ENCODE results near the gene LAMTOR2. TPM values are rescaled to one million over a fixed set of nuclear protein-coding genes. Genes with fewer than 3 reads are reported as not detected.

Gene LAMTOR2
- total RNA-seq, result 100 to 1,000 TPM in 5 of 8 experiments, 10 to 100 TPM in 3; 85.2 to 166 (median 102) TPM

DNA sequence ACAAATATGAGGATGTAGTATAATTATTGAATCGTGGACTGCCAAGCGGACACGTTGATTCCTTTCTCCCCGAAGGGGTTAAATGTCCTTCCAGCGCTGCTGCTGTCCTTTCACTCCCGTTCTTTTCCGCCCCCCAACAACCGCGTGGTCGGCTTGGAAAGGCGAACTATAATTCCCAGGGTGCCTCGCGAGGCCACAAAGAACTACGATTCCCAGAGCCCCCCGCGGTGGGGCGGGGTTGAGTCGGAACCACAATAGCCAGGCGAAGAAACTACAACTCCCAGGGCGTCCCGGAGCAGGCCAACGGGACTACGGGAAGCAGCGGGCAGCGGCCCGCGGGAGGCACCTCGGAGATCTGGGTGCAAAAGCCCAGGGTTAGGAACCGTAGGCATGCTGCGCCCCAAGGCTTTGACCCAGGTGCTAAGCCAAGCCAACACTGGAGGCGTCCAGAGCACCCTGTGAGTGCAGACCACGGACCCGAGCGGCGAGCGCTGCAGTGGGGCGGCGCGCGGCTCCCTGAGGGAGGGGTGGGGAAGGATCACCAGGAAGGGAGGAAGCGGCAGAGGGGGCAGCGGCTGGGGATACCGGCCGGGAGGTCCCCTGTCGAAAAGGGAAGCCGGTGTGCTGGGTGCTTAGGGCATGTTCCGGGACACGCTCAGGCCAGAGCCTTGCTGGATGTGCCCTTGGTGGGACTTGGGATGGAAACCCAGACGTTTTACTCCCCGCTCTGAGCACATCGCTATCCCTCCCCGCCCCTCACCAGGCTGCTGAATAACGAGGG, at the start of gene LAMTOR2:
Gene LAMTOR2 (plus strand): TSS at position 283 of the 781 bp plus-strand sequence. CDS start 108 bp downstream, at position 391.
- H3K4me3 ChIP-seq, result peak within 1 kb of the TSS; percentile 79 to 97 (median 96)
- H3K27ac ChIP-seq, result peak within 1 kb of the TSS; percentile 91 to 95
- peak; percentile 74 to 84 (median 78) for ATAC-seq (replicated peaks in 6 of 8)
- H3K4me1 ChIP-seq (replicated peaks in 1 of 2), result peaks cover 3 to 6% of the 10 kb centered on the region in 2 donors
- 0 to 3% (median 0%) methylated on average over 1 to 28 of the region's 53 CpGs; no CpG with 5 or more reads in 2 of the 10 experiments for WGBS, 10 experiments
- in situ Hi-C loops (cut with MboI; ENCODE audit: low pct_unique_long_range_greater_than_20kb in 2 of 9, low sequenced_read_pairs in 9 of 9, unreplicated experiment in 9 of 9), result no loop called here

DNA sequence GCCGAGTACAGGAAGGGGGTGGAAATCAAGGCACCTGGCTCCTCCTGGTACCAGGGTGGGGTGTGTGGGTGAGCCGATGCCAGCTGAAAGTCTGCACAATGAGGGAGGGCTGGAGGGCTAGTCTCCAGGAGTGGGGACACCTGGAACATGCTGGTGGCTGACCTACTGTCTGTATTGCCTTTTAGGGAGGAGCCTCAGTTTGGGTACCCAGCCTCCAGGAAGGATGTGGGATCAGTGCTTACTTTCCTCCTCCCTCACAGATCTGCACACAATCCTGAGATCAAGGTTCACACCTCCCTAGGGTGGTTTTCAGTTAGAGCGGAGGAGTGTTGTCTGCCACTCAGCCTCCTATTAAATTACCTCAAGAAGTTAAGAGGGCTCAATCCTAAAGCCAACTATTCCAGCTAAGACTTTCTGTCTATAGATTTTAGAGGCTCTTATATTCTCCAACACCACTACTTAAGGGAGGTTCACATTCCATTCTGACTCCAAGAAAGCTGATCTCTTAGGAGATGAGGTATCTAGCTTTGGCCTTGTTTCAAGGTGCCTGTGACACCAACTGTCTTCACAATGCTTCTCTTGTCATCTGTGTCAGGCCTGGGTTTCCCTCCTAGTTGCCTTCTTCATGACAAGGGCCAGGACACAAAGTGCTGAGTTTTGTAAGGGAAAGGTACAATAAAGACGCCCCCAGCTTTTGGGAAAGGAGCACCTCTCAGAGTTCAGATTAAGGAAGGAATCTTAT, 49.6 kb upstream of the LAMTOR2 start:
- in situ Hi-C loops (cut with MboI; ENCODE audit: low pct_unique_long_range_greater_than_20kb in 2 of 9, low sequenced_read_pairs in 9 of 9, unreplicated experiment in 9 of 9), result no loop called here
- WGBS, 10 experiments, result 63 to 100% (median 85%) methylated on average over 1 to 2 of the region's 4 CpGs; no CpG with 5 or more reads in 4 of the 10 experiments
- ATAC-seq (replicated peaks in 6 of 8), result no peak
- peaks cover 3 to 4% of the 10 kb centered on the region in 2 donors for H3K4me1 ChIP-seq (replicated peaks in 1 of 2)
- no peak overlapping the region for H3K27ac ChIP-seq
- H3K4me3 ChIP-seq, result no peak overlapping the region

DNA sequence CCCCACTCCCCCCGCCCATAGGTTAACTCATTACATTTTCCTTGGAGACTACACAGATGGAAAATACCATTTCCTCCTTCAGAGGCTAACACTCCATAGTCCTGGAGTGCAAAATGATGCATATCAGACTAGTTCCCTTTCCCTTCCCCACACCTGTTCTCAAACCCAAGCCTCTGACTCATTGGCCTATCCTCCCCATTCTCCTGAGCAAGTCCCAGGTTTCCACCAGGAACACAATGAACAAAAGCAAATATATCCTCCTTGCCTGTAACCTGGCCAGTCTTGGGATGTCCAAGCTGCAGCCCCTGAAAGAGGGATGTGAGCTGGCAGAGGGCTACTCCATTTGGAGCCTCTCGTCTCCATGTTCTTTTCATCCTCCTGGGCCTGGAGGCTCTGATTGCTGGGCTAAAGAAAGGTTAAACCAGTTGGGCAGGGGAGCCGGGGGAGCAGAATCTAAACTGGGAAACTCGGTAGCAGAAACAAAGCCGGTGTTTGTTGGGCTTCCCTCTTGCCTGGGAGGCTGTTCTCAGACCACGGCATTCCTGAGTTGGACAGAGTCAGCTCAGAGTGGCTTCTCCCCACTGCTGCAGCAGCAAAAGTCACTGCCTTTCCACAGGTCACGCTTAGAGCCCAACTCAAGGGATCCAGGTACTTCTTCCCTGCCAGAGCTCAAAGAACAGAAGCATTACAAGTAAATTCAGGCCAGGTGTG, 47.8 kb upstream of the LAMTOR2 start:
- Histone ChIP-seq H3K4me1 (replicated peaks in 1 of 2) (peaks cover under 1 to 4% of the 10 kb centered on the region in 2 donors), H3K4me3 (no peak overlapping the region), H3K27ac (no peak overlapping the region)
- in situ Hi-C loops (cut with MboI; ENCODE audit: low pct_unique_long_range_greater_than_20kb in 2 of 9, low sequenced_read_pairs in 9 of 9, unreplicated experiment in 9 of 9), result no loop called here
- ATAC-seq (replicated peaks in 6 of 8), result no peak
- 40 to 89% (median 70%) methylated on average over 1 to 6 of the region's 7 CpGs; no CpG with 5 or more reads in 5 of the 10 experiments for WGBS, 10 experiments

DNA sequence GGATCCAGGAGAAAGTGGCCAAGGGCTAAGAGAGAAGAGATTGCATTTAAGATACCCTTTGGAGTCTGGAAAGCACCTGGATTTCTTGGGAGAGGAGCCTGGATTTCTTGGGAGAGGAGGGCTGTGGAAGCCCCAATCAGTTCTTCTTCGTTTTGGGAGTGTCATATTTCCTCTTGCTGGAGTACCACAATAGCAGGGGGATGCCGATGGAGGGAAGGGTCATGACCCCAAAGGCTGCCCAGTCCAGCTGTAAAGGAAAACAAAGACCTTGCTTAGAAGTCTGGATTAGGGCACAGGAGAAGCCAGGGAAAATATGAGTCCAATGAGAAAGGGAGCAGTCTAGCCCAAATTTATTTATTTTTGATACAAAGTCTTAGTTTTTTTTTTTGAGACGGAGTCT, 45.2 kb upstream of the LAMTOR2 start:
- Histone ChIP-seq H3K4me3 (no peak overlapping the region), H3K27ac (no peak overlapping the region), H3K4me1 (replicated peaks in 1 of 2) (peaks cover 0 to 4% of the 10 kb centered on the region in 2 donors)
- WGBS, 10 experiments, result 0 to 48% (median 37%) methylated on average over 1 to 3 of the region's 3 CpGs; no CpG with 5 or more reads in 2 of the 10 experiments
- in situ Hi-C loops (cut with MboI; ENCODE audit: low pct_unique_long_range_greater_than_20kb in 2 of 9, low sequenced_read_pairs in 9 of 9, unreplicated experiment in 9 of 9), result no loop called here
- no peak for ATAC-seq (replicated peaks in 6 of 8)

DNA sequence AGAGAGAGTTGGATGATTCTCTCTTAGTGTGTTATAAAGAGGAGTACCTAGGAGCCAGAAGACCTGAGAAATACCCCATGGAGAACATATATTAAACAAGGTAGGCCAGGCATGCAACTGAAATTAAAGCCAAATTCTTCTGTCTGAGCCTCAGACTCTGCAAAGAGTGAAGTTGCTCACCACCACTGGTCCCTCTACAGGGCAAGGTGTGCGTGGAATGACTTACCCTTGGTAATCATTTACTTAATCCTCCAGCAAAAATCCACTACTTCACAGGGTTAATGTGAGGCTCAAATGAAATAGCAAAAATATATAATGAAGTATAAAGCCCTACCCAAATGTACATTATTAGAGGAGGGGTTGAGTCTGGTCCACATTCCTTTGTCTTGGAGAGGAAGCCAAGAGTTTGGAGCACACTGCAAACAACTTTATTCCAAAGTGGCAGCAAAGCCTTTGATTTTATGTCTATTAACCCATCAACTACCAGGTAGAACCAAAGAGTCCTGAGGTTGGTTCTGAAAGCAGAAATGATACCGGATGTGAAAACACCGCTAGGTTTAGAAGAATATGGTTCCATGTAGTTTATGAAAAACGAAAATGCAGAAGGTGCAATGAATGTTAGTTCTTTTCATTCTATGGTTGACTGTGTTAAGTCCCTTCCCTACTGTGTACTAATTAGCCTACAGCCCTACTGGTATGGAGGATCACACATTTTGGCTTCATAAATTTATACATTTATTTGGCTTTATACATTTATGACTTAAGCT, 42.3 kb upstream of the LAMTOR2 start:
- 80 to 100% (median 96%) methylated on average over 1 to 4 of the region's 4 CpGs; no CpG with 5 or more reads in 1 of the 10 experiments for WGBS, 10 experiments
- ATAC-seq (replicated peaks in 6 of 8), result no peak

DNA sequence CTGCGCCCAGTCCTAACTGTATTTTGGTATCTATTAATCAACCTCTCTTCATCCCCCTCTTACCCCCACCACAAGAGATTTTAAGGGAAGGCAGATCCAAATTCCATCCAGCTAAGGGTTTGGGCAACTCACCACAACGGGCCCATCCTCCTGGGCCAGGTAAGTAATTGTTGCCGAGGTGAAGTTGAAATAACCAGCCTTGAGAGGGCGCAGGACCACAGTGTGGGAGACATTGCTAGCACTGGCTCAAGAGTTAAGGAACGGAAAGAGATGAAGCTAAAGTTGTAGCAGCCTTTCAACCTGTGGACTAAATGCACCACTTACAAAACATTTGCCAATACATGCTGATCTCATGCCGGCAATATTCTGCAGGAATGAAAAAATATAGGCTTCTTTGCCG, 39.8 kb upstream of the LAMTOR2 start:
- in situ Hi-C loops (cut with MboI; ENCODE audit: low pct_unique_long_range_greater_than_20kb in 2 of 9, low sequenced_read_pairs in 9 of 9, unreplicated experiment in 9 of 9), result no loop called here
- Histone ChIP-seq H3K4me3 (no peak overlapping the region), H3K4me1 (replicated peaks in 1 of 2) (peaks cover 5 to 6% of the 10 kb centered on the region in 2 donors), H3K27ac (no peak overlapping the region)
- no peak for ATAC-seq (replicated peaks in 6 of 8)
- 60 to 100% (median 95%) methylated on average over 1 to 7 of the region's 7 CpGs; no CpG with 5 or more reads in 3 of the 10 experiments for WGBS, 10 experiments

More for the DNA sequence above, 42.3 kb upstream of the LAMTOR2 start:
- Histone ChIP-seq H3K4me3 (no peak overlapping the region), H3K4me1 (replicated peaks in 1 of 2) (peaks cover 0 to 4% of the 10 kb centered on the region in 2 donors), H3K27ac (no peak overlapping the region)
- in situ Hi-C loops (cut with MboI; ENCODE audit: low pct_unique_long_range_greater_than_20kb in 2 of 9, low sequenced_read_pairs in 9 of 9, unreplicated experiment in 9 of 9), result no loop called here

DNA sequence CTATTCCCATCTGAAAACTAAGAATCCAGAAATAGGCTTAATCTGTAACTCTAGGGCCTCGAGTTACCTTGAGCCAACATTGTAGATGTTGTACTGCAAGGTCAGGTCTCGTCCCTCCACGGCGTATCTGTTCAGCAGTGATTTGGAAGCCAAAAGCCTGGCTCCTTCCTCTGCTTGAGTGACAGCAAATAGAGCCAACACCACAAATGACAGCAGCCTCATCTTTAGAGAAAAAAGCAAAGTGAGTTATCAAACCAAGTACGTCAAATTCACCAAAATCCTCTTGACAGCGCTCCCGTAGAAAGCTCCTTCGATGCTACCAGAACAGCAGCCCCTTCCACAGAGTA, 34.7 kb upstream of the LAMTOR2 start:
- peaks cover 8 to 10% of the 10 kb centered on the region in 2 donors for H3K4me1 ChIP-seq (replicated peaks in 1 of 2)
- in situ Hi-C loops (cut with MboI; ENCODE audit: low pct_unique_long_range_greater_than_20kb in 2 of 9, low sequenced_read_pairs in 9 of 9, unreplicated experiment in 9 of 9), result no loop called here
- peak overlapping the region; percentile 95 for H3K27ac ChIP-seq
- WGBS, 10 experiments, result 13 to 73% (median 50%) methylated on average over 3 to 8 of the region's 8 CpGs; no CpG with 5 or more reads in 1 of the 10 experiments
- H3K4me3 ChIP-seq, result peak overlapping the region; percentile 87 to 98 (median 96)
- ATAC-seq (replicated peaks in 6 of 8), result no peak

DNA sequence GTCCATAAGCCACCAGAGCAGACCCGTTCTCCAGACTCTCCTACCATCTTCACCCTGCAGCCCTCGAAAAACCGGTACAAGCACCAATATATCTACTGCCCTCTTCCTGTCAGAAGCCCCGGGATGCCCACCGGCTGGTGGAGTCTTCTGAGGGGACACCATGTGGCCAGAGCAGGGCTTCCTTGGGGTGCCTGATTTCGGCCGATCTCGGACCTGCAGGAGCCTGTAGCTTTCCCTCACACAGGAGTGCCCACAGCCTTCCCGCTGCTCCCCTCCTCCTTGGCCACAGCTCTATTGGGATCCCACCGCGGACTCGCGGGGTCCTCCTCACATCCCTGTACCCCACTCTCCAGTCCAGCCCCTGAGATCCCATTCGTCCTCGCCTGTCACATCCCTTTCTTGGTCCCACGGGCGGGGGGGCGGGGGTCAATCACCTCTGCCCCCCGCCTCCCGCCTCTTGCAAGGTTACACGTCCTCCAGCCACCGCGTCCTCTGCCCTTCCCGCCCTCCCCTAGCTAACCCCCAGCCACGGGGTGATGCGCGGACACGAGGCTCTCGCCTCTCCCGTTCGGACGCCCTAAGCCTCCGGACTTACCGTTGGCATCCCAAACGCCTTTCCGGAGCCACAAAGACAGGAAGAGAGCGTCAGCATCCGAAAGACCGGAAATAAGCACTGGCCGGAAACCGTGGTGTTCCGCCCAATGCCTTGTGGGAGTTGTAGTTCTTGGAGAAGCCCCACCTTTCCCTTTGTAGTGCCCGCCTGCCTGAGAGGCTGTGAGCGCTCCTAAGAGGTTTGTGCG, 34.1 kb upstream of the LAMTOR2 start, which contains the start of gene SSR2:
Gene SSR2 (minus strand): TSS at position 659 of the 800 bp plus-strand sequence. CDS start 784 bp downstream, outside the sequence.
- peak within 1 kb of the TSS; percentile 95 for H3K27ac ChIP-seq
- peaks cover 8 to 13% of the 10 kb centered on the region in 2 donors for H3K4me1 ChIP-seq (replicated peaks in 1 of 2)
- peak; percentile 96 to 99 (median 98) for ATAC-seq (replicated peaks in 6 of 8)
- 0 to 4% (median 0%) methylated on average over 1 to 14 of the region's 45 CpGs; no CpG with 5 or more reads in 2 of the 10 experiments for WGBS, 10 experiments
- peak within 1 kb of the TSS; percentile 87 to 98 (median 96) for H3K4me3 ChIP-seq
- in situ Hi-C loops (cut with MboI; ENCODE audit: low pct_unique_long_range_greater_than_20kb in 2 of 9, low sequenced_read_pairs in 9 of 9, unreplicated experiment in 9 of 9), result no loop called here

DNA sequence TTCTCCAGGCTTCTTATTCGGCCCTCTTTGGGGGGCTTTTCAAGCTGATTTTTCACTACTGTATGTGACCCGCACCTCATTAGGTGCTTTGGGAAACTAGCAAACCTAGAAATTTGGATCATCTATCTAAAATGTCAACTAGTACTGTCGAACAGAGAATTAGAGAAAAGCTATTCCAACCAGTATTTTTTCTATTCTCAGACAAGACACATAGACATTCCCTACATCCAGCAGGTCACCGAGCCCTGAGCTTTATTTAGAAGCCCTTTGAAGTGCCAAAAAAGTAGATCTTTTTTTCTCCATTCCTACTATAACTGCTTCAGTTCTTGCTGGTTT, 33.5 kb upstream of the LAMTOR2 start:
- in situ Hi-C loops (cut with MboI; ENCODE audit: low pct_unique_long_range_greater_than_20kb in 2 of 9, low sequenced_read_pairs in 9 of 9, unreplicated experiment in 9 of 9), result no loop called here
- ATAC-seq (replicated peaks in 6 of 8), result no peak
- Histone ChIP-seq H3K27ac (no peak overlapping the region), H3K4me3 (peak overlapping the region; percentile 87 to 98 (median 96)), H3K4me1 (replicated peaks in 1 of 2) (peaks cover 8 to 13% of the 10 kb centered on the region in 2 donors)
- 0 to 24% (median 3%) methylated on average over 1 to 4 of the region's 4 CpGs for WGBS, 10 experiments

DNA sequence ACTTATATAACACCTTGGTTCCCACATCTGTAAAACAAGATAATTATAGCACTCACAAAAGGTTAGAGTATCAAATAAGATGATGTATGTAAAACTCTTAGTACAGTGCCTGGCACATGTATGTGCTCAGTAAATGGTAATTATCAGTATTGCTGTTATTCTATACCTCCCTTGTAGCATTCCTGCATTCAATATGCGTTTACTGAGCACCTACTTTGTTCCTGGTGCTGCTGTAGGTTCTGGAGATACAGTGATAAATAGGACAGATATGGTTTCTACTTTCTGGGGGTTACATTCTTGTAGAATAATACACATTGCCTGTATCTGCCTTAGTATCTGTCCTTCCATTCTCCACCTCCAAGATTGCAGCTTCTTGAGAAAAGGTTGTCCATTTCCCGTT, 32.6 kb upstream of the LAMTOR2 start:
- Histone ChIP-seq H3K27ac (no peak overlapping the region), H3K4me3 (no peak overlapping the region), H3K4me1 (replicated peaks in 1 of 2) (peaks cover 8 to 13% of the 10 kb centered on the region in 2 donors)
- in situ Hi-C loops (cut with MboI; ENCODE audit: low pct_unique_long_range_greater_than_20kb in 2 of 9, low sequenced_read_pairs in 9 of 9, unreplicated experiment in 9 of 9), result no loop called here
- no peak for ATAC-seq (replicated peaks in 6 of 8)
- 0 to 86% (median 67%) methylated on average over 1 to 2 of the region's 2 CpGs for WGBS, 10 experiments

DNA sequence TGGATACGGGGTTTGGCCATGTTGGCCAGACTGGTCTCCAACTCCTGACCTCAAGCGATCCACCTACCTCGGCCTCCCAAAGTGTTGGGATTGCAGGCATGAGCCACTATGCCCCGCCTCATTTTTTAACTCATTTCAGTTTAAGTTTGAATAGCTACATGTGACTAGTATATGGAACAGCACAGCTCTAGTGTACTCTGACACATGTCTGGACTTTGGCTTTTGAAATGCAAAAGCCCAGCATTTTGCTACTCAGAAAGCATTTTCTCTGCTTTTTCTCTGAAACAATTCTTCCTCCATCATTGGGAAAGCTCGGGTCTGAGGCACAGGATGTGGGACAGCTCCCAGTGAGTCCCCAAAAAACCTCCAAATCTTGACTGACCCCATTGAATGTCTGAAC, 29.8 kb upstream of the LAMTOR2 start:
- Histone ChIP-seq H3K27ac (no peak overlapping the region), H3K4me1 (replicated peaks in 1 of 2) (peaks cover 2 to 8% of the 10 kb centered on the region in 2 donors), H3K4me3 (no peak overlapping the region)
- in situ Hi-C loops (cut with MboI; ENCODE audit: low pct_unique_long_range_greater_than_20kb in 2 of 9, low sequenced_read_pairs in 9 of 9, unreplicated experiment in 9 of 9), result no loop called here
- no peak for ATAC-seq (replicated peaks in 6 of 8)
- 60 to 79% (median 70%) methylated on average over 1 to 5 of the region's 5 CpGs; no CpG with 5 or more reads in 3 of the 10 experiments for WGBS, 10 experiments

Data from motor neuron (in vitro differentiated cells).